Esophagus muscularis mucosa (tissue), 4 donors: Measurements from ENCODE around the gene CLNK. TPM values are rescaled to one million over a fixed set of nuclear protein-coding genes. Genes with fewer than 3 reads are reported as not detected.

ENCODE experiments used
- DNase-seq: peaks from one replicate; pipeline ENCODE4 v3.0.0-alpha.2; 2017; ENCODE audit errors: extremely low spot score
- H3K27ac ChIP-seq, 4 donors: fragments of 200-600 bp; sonication (generic); replicated peaks in 1 of 4; 1 replicate in 3 of 4; 2 replicates in 1 of 4; pipeline ENCODE4 v1.5.1; 2016 to 2019; ENCODE audit warnings: mild to moderate bottlenecking in 1 of 4
- H3K27me3 ChIP-seq, 4 donors: fragments of 200-600 bp; sonication (generic); one replicate each; pipeline versions ENCODE4 v1.5.1 to v1.6.0; 2016 to 2019
- H3K36me3 ChIP-seq, 4 donors: fragments of 200-600 bp; sonication (generic); one replicate each; pipeline ENCODE4 v1.5.1; 2016 to 2019
- H3K4me1 ChIP-seq, 4 donors: fragments of 200-600 bp; sonication (generic); one replicate each; pipeline ENCODE4 v1.5.1; 2016 to 2019
- H3K4me3 ChIP-seq, 4 donors: fragments of 200-600 bp; sonication (generic); 1 replicate in 2 of 4; 2 replicates in 2 of 4; pipeline ENCODE4 v1.5.1; 2016 to 2019; ENCODE audit warnings: mild to moderate bottlenecking in 4 of 4, moderate library complexity in 1 of 4
- H3K9me3 ChIP-seq, 4 donors: fragments of 200-600 bp; sonication (generic); 1 replicate in 3 of 4; 2 replicates in 1 of 4; pipeline ENCODE4 v1.5.1; 2016 to 2019
- CTCF ChIP-seq, 3 experiments: fragments of 200-600 bp in 2 of 3; fragments of 450-650 bp in 1 of 3; sonication (generic) in 2 of 3; IDR thresholded peaks; one replicate each; pipeline ENCODE4 v1.5.1; 2017 to 2019; ENCODE audit warnings: antibody characterized with exemption in 3 of 3, mild to moderate bottlenecking in 2 of 3, moderate library complexity in 1 of 3
- EP300 ChIP-seq: sonication (generic); formaldehyde crosslinking; IDR thresholded peaks from one replicate; pipeline ENCODE4 v1.6.1; 2017; ENCODE audit warnings: antibody characterized with exemption
- POLR2A ChIP-seq: fragments of 450-650 bp; IDR thresholded peaks from one replicate; pipeline ENCODE4 v1.6.1; 2017; ENCODE audit warnings: antibody characterized with exemption, moderate library complexity, mild to moderate bottlenecking, low read depth
- POLR2AphosphoS5 ChIP-seq, 2 donors: sonication (generic); formaldehyde crosslinking; IDR thresholded peaks; one replicate each; pipeline ENCODE4 v1.6.1; 2017; ENCODE audit warnings: antibody characterized with exemption in 2 of 2
- WGBS: methylation state at CpG from one replicate; pipeline ENCODE4 v1.1.5; 2018; 5-methylcytosine and 5-hydroxymethylcytosine counted together
- intact Hi-C: fragments of 100-400 bp; cut with DNase I; formaldehyde crosslinking; loops from one replicate; pipeline ENCODE4 v1.15.1; 2023
- total RNA-seq, 4 donors: library from RNA; depleted of rRNA; stranded (reverse); fragments of >200 nt; gene quantifications; one replicate each; pipeline versions ENCODE4 v1.1.0 to v1.2.1, GENCODE V29; 2016

The CLNK gene
- total RNA-seq, 4 donors from 2014 or later = not detected

DNA sequence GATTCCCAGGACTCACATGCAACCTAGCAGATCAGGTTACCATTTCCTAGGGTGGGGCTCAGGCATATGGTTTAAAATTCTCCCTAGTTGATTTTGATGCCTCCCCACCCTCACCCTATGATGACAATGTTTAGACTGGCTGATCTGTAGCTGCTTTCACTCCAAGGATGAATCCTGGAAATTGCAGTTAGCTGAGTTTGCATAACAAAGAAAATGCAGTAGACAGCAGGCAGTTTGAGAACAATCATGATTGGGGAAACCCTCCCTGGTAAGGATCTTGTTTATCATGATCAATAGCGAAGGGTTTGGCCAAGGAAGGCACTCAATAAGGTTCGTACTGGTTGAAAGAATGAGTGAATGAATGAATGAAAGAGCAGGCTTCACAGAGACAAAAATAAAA, 229.4 kb downstream of the CLNK start:
- intact Hi-C loops = no loop called here
- H3K27ac ChIP-seq = no peak overlapping the region
- WGBS = 93% methylated on average over 2 of the region's 2 CpGs
- no peak for DNase-seq
- H3K4me3 ChIP-seq = no peak overlapping the region
- H3K9me3 ChIP-seq = peaks cover 0 to 4% (median 0%) of the 10 kb centered on the region in 4 donors
- peaks cover 8 to 20% (median 17%) of the 10 kb centered on the region in 4 donors for H3K4me1 ChIP-seq
- H3K36me3 ChIP-seq = peaks cover 0 to 39% (median 27%) of the 10 kb centered on the region in 4 donors
- TF ChIP-seq CTCF (IDR thresholded peaks at IDR 0.05) (no peak), EP300 (no peak), POLR2AphosphoS5 (IDR thresholded peaks at IDR 0.05) (no peak), POLR2A (no peak)
- peaks cover 0 to 7% (median 0%) of the 10 kb centered on the region in 4 donors for H3K27me3 ChIP-seq

DNA sequence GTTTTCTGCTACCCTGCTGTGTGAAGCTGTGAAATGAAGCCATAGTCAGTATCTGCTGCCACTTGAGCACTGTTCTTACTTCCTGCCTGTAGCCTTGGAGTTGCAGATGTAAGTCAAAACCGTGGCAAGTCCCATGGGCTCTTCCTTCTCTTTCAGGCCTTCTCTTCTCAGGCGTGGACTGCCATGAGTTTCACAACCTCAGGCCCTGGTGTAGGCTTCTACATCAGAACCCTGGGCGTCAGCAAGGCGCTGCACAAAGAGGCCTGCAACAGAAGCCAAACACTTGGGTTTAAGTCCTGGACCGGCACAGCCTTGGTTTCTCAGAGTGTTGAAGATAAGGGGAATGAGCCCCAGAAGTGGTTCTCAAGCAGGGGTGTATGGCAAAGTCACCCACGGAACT, 229.8 kb downstream of the CLNK start:
- DNase-seq = no peak
- H3K9me3 ChIP-seq = peaks cover 0 to 4% (median 0%) of the 10 kb centered on the region in 4 donors
- H3K27me3 ChIP-seq = peaks cover 0 to 4% (median 0%) of the 10 kb centered on the region in 4 donors
- TF ChIP-seq POLR2AphosphoS5 (IDR thresholded peaks at IDR 0.05) (no peak), EP300 (no peak), POLR2A (no peak), CTCF (IDR thresholded peaks at IDR 0.05) (no peak)
- H3K4me1 ChIP-seq = peaks cover 8 to 20% (median 17%) of the 10 kb centered on the region in 4 donors
- H3K4me3 ChIP-seq = no peak overlapping the region
- H3K27ac ChIP-seq = no peak overlapping the region
- peaks cover 0 to 43% (median 30%) of the 10 kb centered on the region in 4 donors for H3K36me3 ChIP-seq
- intact Hi-C loops = no loop called here
- 79% methylated on average over 5 of the region's 6 CpGs for WGBS

DNA sequence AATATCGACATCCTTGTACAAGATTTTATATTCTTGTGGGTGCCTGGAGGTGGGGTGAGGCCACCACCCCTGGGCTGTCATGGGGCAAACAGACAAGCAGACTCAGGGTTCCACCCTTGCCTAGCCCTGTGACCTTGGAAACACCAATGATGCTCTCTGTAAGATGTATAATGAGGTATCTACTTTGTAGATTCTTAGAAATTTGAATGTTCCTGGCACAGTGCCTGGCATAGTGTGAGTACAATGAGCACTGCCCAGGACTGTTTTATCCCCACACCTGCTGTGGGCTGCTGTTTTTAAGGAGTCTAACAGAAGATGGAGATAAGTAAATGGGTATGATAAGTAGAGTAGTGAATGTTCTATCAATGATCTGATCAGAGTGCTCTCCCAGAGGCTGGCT, 230.4 kb downstream of the CLNK start:
- Histone ChIP-seq H3K4me1 (peaks cover 8 to 20% (median 17%) of the 10 kb centered on the region in 4 donors), H3K27me3 (no peaks in the 10 kb centered on the region), H3K27ac (no peak overlapping the region), H3K36me3 (peaks cover 0 to 45% (median 30%) of the 10 kb centered on the region in 4 donors), H3K4me3 (no peak overlapping the region), H3K9me3 (peaks cover 0 to 4% (median 0%) of the 10 kb centered on the region in 4 donors)
- intact Hi-C loops = no loop called here
- WGBS = 80% methylated on average over 1 of the region's 1 CpG
- no peak for DNase-seq
- TF ChIP-seq EP300 = no peak
- TF ChIP-seq POLR2A = no peak
- TF ChIP-seq POLR2AphosphoS5 (IDR thresholded peaks at IDR 0.05) = no peak
- TF ChIP-seq CTCF (IDR thresholded peaks at IDR 0.05) = no peak

GRCh38 chr4:10448991-10449390, 235.6 kb downstream of the CLNK start:
- intact Hi-C loops = no loop called here
- H3K27me3 ChIP-seq = no peaks in the 10 kb centered on the region
- peaks cover 15 to 80% (median 48%) of the 10 kb centered on the region in 4 donors for H3K36me3 ChIP-seq

More at GRCh38 chr4:10448991-10449390, 235.6 kb downstream of the CLNK start:
- Histone ChIP-seq H3K9me3 (peaks cover 0 to 48% (median 4%) of the 10 kb centered on the region in 4 donors), H3K27ac (no peak overlapping the region), H3K4me1 (no peaks in the 10 kb centered on the region), H3K4me3 (no peak overlapping the region)
- 95% methylated on average over 5 of the region's 5 CpGs for WGBS
- no peak for TF ChIP-seq POLR2AphosphoS5 (IDR thresholded peaks at IDR 0.05)
- no peak for TF ChIP-seq EP300
- TF ChIP-seq CTCF (IDR thresholded peaks at IDR 0.05) = no peak
- no peak for DNase-seq
